HUES64 (cell line): ENCODE data around the gene SH3RF1.

Experiments
- H3K27ac ChIP-seq: 2 replicates; pipeline ENCODE4 v1.7.0; 2013; ENCODE audit warnings: low read depth, low read length, inconsistent platforms
- H3K27me3 ChIP-seq: 2 replicates; pipeline ENCODE4 v1.6.1; 2013; ENCODE audit warnings: mild to moderate bottlenecking, low read length; ENCODE audit not compliant: insufficient read depth
- H3K36me3 ChIP-seq: 2 replicates; pipeline ENCODE4 v1.6.1; 2013; ENCODE audit warnings: mild to moderate bottlenecking, low read length; ENCODE audit not compliant: insufficient read depth
- H3K4me1 ChIP-seq: 2 replicates; pipeline ENCODE4 v1.6.1; 2013; ENCODE audit warnings: mild to moderate bottlenecking, low read length, moderate library complexity; ENCODE audit not compliant: insufficient read depth
- H3K4me3 ChIP-seq: 2 replicates; pipeline ENCODE4 v1.5.1; 2013; ENCODE audit warnings: mild to moderate bottlenecking, low read length, moderate library complexity
- H3K9ac ChIP-seq: 2 replicates; pipeline ENCODE4 v1.6.1; 2013; ENCODE audit warnings: mild to moderate bottlenecking, low read depth, low read length
- H3K9me3 ChIP-seq: 2 replicates; pipeline ENCODE4 v1.6.1; 2013; ENCODE audit warnings: low read depth, low read length; ENCODE audit not compliant: insufficient read depth
- WGBS: fragments of 150-250, 120-280 bp; methylation state at CpG from one replicate; pipeline ENCODE4 v1.1.7; 2013; ENCODE audit warnings: missing lambda C conversion rate; 5-methylcytosine and 5-hydroxymethylcytosine counted together

Gene SH3RF1

GRCh38 chr4:169098054-169098497 is 172.7 kb downstream of the SH3RF1 start:
- no peaks in the 10 kb centered on the region for H3K27me3 ChIP-seq
- no peaks in the 10 kb centered on the region for H3K9me3 ChIP-seq
- no peak overlapping the region for H3K9ac ChIP-seq
- peaks cover 45% of the 10 kb centered on the region for H3K36me3 ChIP-seq
- H3K4me3 ChIP-seq, result no peak overlapping the region
- WGBS, result 90% methylated on average over 2 of the region's 2 CpGs
- no peak overlapping the region for H3K27ac ChIP-seq
- peaks cover 17% of the 10 kb centered on the region; the same call in 1 of the 2 replicates for H3K4me1 ChIP-seq

GRCh38 chr4:169096221-169096620 is 174.5 kb downstream of the SH3RF1 start:
- H3K4me3 ChIP-seq, result no peak overlapping the region
- H3K36me3 ChIP-seq, result peaks cover 49% of the 10 kb centered on the region
- no peak overlapping the region for H3K27ac ChIP-seq
- no peak overlapping the region for H3K9ac ChIP-seq
- peaks cover 5% of the 10 kb centered on the region; the same call in 1 of the 2 replicates for H3K9me3 ChIP-seq
- H3K4me1 ChIP-seq, result peaks cover 9% of the 10 kb centered on the region; the same call in 1 of the 2 replicates
- no peaks in the 10 kb centered on the region for H3K27me3 ChIP-seq
- WGBS, result 92% methylated on average over 4 of the region's 4 CpGs

GRCh38 chr4:169094656-169095231 is 176.0 kb downstream of the SH3RF1 start:
- WGBS, result 96% methylated on average over 4 of the region's 4 CpGs
- H3K27me3 ChIP-seq, result no peaks in the 10 kb centered on the region

GRCh38 chr4:169092889-169093522 is 177.8 kb downstream of the SH3RF1 start:
- Histone ChIP-seq H3K36me3 (peaks cover 47% of the 10 kb centered on the region), H3K4me3 (no peak overlapping the region), H3K9me3 (peaks cover 14% of the 10 kb centered on the region; the same call in 1 of the 2 replicates), H3K4me1 (no peaks in the 10 kb centered on the region), H3K27me3 (no peaks in the 10 kb centered on the region), H3K27ac (no peak overlapping the region), H3K9ac (no peak overlapping the region)
- WGBS, result 92% methylated on average over 2 of the region's 3 CpGs

More at GRCh38 chr4:169094656-169095231, 176.0 kb downstream of the SH3RF1 start:
- H3K36me3 ChIP-seq, result peaks cover 52% of the 10 kb centered on the region
- H3K9me3 ChIP-seq, result peaks cover 14% of the 10 kb centered on the region; the same call in 1 of the 2 replicates
- no peak overlapping the region for H3K4me3 ChIP-seq
- H3K9ac ChIP-seq, result no peak overlapping the region
- H3K4me1 ChIP-seq, result no peaks in the 10 kb centered on the region
- H3K27ac ChIP-seq, result no peak overlapping the region

- H3K9me3 ChIP-seq, result peaks cover 14% of the 10 kb centered on the region; the same call in 1 of the 2 replicates
- H3K9ac ChIP-seq, result no peak overlapping the region
- no peak overlapping the region for H3K27ac ChIP-seq
- peaks cover 30% of the 10 kb centered on the region; the same call in 1 of the 2 replicates for H3K36me3 ChIP-seq
- no peaks in the 10 kb centered on the region for H3K4me1 ChIP-seq
- H3K27me3 ChIP-seq, result no peaks in the 10 kb centered on the region
- no peak overlapping the region for H3K4me3 ChIP-seq
- 95% methylated on average over 5 of the region's 5 CpGs for WGBS
Observed at GRCh38 chr4:169090484-169091215, 180.1 kb downstream of the SH3RF1 start.

GRCh38 chr4:169089004-169089403 is 181.8 kb downstream of the SH3RF1 start:
- Histone ChIP-seq H3K9ac (no peak overlapping the region), H3K4me3 (no peak overlapping the region), H3K36me3 (peaks cover 18% of the 10 kb centered on the region; the same call in 1 of the 2 replicates), H3K27me3 (no peaks in the 10 kb centered on the region), H3K9me3 (peaks cover 14% of the 10 kb centered on the region; the same call in 1 of the 2 replicates), H3K27ac (no peak overlapping the region), H3K4me1 (no peaks in the 10 kb centered on the region)
- 88% methylated on average over 4 of the region's 5 CpGs for WGBS

GRCh38 chr4:169084954-169085353 is 185.8 kb downstream of the SH3RF1 start:
- Histone ChIP-seq H3K4me1 (no peaks in the 10 kb centered on the region), H3K9me3 (0 out of 2 replicates have a peak, but pooled peaks cover under 1% of the 10 kb centered on the region), H3K9ac (no peak overlapping the region), H3K27me3 (no peaks in the 10 kb centered on the region), H3K27ac (no peak overlapping the region), H3K4me3 (no peak overlapping the region), H3K36me3 (peaks cover 3% of the 10 kb centered on the region; the same call in 1 of the 2 replicates)
- 93% methylated on average over 4 of the region's 4 CpGs for WGBS

- no peaks in the 10 kb centered on the region for H3K9me3 ChIP-seq
- H3K27me3 ChIP-seq, result no peaks in the 10 kb centered on the region
- H3K36me3 ChIP-seq, result no peaks in the 10 kb centered on the region
- H3K4me3 ChIP-seq, result no peak overlapping the region
- H3K4me1 ChIP-seq, result no peaks in the 10 kb centered on the region
- H3K27ac ChIP-seq, result no peak overlapping the region
- no peak overlapping the region for H3K9ac ChIP-seq
- 89% methylated on average over 2 of the region's 2 CpGs for WGBS
Observed at GRCh38 chr4:169080981-169081380, 189.8 kb downstream of the SH3RF1 start.

GRCh38 chr4:169079942-169080827 is 190.6 kb downstream of the SH3RF1 start:
- Histone ChIP-seq H3K9me3 (no peaks in the 10 kb centered on the region), H3K36me3 (no peaks in the 10 kb centered on the region), H3K4me1 (no peaks in the 10 kb centered on the region), H3K4me3 (no peak overlapping the region), H3K9ac (no peak overlapping the region), H3K27me3 (no peaks in the 10 kb centered on the region), H3K27ac (no peak overlapping the region)
- WGBS, result 91% methylated on average over 19 of the region's 19 CpGs

GRCh38 chr4:169074117-169074516 is 196.6 kb downstream of the SH3RF1 start:
- WGBS, result 81% methylated on average over 7 of the region's 7 CpGs
- H3K27ac ChIP-seq, result no peak overlapping the region
- H3K4me3 ChIP-seq, result no peak overlapping the region
- no peaks in the 10 kb centered on the region for H3K36me3 ChIP-seq
- H3K9me3 ChIP-seq, result no peaks in the 10 kb centered on the region
- H3K4me1 ChIP-seq, result peaks cover 16% of the 10 kb centered on the region
- no peaks in the 10 kb centered on the region for H3K27me3 ChIP-seq
- H3K9ac ChIP-seq, result no peak overlapping the region
